ENCODE data around the gene FARS2. TPM values are rescaled to one million over a fixed set of nuclear protein-coding genes. Genes with fewer than 3 reads are reported as not detected.

Gene FARS2
- total RNA-seq, 1 donor from 2014 or later = 8.2 TPM

GRCh38 chr6:5471637-5472398 lies 210.5 kb downstream of the FARS2 start:
- Histone ChIP-seq H3K36me3 (ENCODE audit: control insufficient read depth, insufficient read depth, low read length) (no peaks in the 10 kb centered on the region), H3K4me3 (ENCODE audit: low read depth, low read length) (no peak overlapping the region), H3K27me3 (ENCODE audit: control insufficient read depth, insufficient read depth, low read length) (no peaks in the 10 kb centered on the region)
- no peak for TF ChIP-seq CTCF (IDR thresholded peaks at IDR 0.05; ENCODE audit: insufficient read depth, low read length, poor library complexity, severe bottlenecking)
- DNase-seq (ENCODE audit: low read depth) = peak; percentile 9

- H3K27me3 ChIP-seq (ENCODE audit: control insufficient read depth, insufficient read depth, low read length) = no peaks in the 10 kb centered on the region
- no peaks in the 10 kb centered on the region for H3K36me3 ChIP-seq (ENCODE audit: control insufficient read depth, insufficient read depth, low read length)
- no peak for TF ChIP-seq CTCF (IDR thresholded peaks at IDR 0.05; ENCODE audit: insufficient read depth, low read length, poor library complexity, severe bottlenecking)
- H3K4me3 ChIP-seq (ENCODE audit: low read depth, low read length) = no peak overlapping the region
- no peak for DNase-seq (ENCODE audit: low read depth)
These were observed 211.3 kb downstream of the FARS2 start for GRCh38 chr6:5472571-5472970.

GRCh38 chr6:5475779-5476178 lies 214.5 kb downstream of the FARS2 start:
- TF ChIP-seq CTCF (IDR thresholded peaks at IDR 0.05; ENCODE audit: insufficient read depth, low read length, poor library complexity, severe bottlenecking) = no peak
- no peak for DNase-seq (ENCODE audit: low read depth)
- no peak overlapping the region for H3K4me3 ChIP-seq (ENCODE audit: low read depth, low read length)
- H3K27me3 ChIP-seq (ENCODE audit: control insufficient read depth, insufficient read depth, low read length) = no peaks in the 10 kb centered on the region
- H3K36me3 ChIP-seq (ENCODE audit: control insufficient read depth, insufficient read depth, low read length) = no peaks in the 10 kb centered on the region

GRCh38 chr6:5478380-5478779 lies 217.1 kb downstream of the FARS2 start:
- Histone ChIP-seq H3K27me3 (ENCODE audit: control insufficient read depth, insufficient read depth, low read length) (no peaks in the 10 kb centered on the region), H3K36me3 (ENCODE audit: control insufficient read depth, insufficient read depth, low read length) (no peaks in the 10 kb centered on the region), H3K4me3 (ENCODE audit: low read depth, low read length) (no peak overlapping the region)
- no peak for DNase-seq (ENCODE audit: low read depth)
- TF ChIP-seq CTCF (IDR thresholded peaks at IDR 0.05; ENCODE audit: insufficient read depth, low read length, poor library complexity, severe bottlenecking) = no peak

GRCh38 chr6:5481033-5481432 lies 219.7 kb downstream of the FARS2 start:
- Histone ChIP-seq H3K27me3 (ENCODE audit: control insufficient read depth, insufficient read depth, low read length) (no peaks in the 10 kb centered on the region), H3K4me3 (ENCODE audit: low read depth, low read length) (no peak overlapping the region), H3K36me3 (ENCODE audit: control insufficient read depth, insufficient read depth, low read length) (no peaks in the 10 kb centered on the region)
- DNase-seq (ENCODE audit: low read depth) = no peak
- TF ChIP-seq CTCF (IDR thresholded peaks at IDR 0.05; ENCODE audit: insufficient read depth, low read length, poor library complexity, severe bottlenecking) = no peak

GRCh38 chr6:5481750-5482149 lies 220.4 kb downstream of the FARS2 start:
- no peak overlapping the region for H3K4me3 ChIP-seq (ENCODE audit: low read depth, low read length)
- TF ChIP-seq CTCF (IDR thresholded peaks at IDR 0.05; ENCODE audit: insufficient read depth, low read length, poor library complexity, severe bottlenecking) = no peak
- no peaks in the 10 kb centered on the region for H3K27me3 ChIP-seq (ENCODE audit: control insufficient read depth, insufficient read depth, low read length)
- no peak for DNase-seq (ENCODE audit: low read depth)
- H3K36me3 ChIP-seq (ENCODE audit: control insufficient read depth, insufficient read depth, low read length) = no peaks in the 10 kb centered on the region

Data from kidney epithelial cell (primary cell).